Activated CD4-positive, alpha-beta T cell treated with anti-CD3 and anti-CD28 coated beads for 4 hours (primary cell): ENCODE measurements around the gene PDE4B.
"Not testable (repeated sequence)": the region's sequence is repeated elsewhere in the genome, so short reads cannot be mapped to it uniquely, and the experiment has no call there.

Experiments used
- DNase-seq, 2 donors: peaks; one replicate each; pipeline ENCODE4 v3.0.0-alpha.2; 2020

PDE4B gene

GRCh38 chr1:66403007-66403731, 610.5 kb downstream of the PDE4B start:
- DNase-seq, result no peak

- DNase-seq, result no peak
Measured at GRCh38 chr1:66405061-66405460, 612.4 kb downstream of the PDE4B start.

GRCh38 chr1:66411449-66411848, 618.8 kb downstream of the PDE4B start:
- not testable (repeated sequence) for DNase-seq

- DNase-seq, result no peak
Measured at GRCh38 chr1:66412704-66413103, 620.0 kb downstream of the PDE4B start.

GRCh38 chr1:66413136-66413837, 620.6 kb downstream of the PDE4B start:
- DNase-seq, result no peak

GRCh38 chr1:66413838-66414175, 621.1 kb downstream of the PDE4B start:
- no peak for DNase-seq

- no peak for DNase-seq
Measured at GRCh38 chr1:66415281-66415680, 622.6 kb downstream of the PDE4B start.

- no peak for DNase-seq
Measured at GRCh38 chr1:66415866-66416265, 623.2 kb downstream of the PDE4B start.

GRCh38 chr1:66416295-66416694, 623.6 kb downstream of the PDE4B start:
- no peak for DNase-seq

- no peak for DNase-seq
Measured at GRCh38 chr1:66418021-66418420, 625.3 kb downstream of the PDE4B start.

- DNase-seq, result not testable (repeated sequence)
Measured at GRCh38 chr1:66420171-66420570, 627.5 kb downstream of the PDE4B start.

GRCh38 chr1:66420906-66421305, 628.2 kb downstream of the PDE4B start:
- not testable (repeated sequence) for DNase-seq

GRCh38 chr1:66422804-66423203, 630.1 kb downstream of the PDE4B start:
- DNase-seq, result no peak
